ENCODE data around the gene SPAG16.

- TF ChIP-seq CTCF (IDR thresholded peaks at IDR 0.05) (no peak), POLR2A (IDR thresholded peaks at IDR 0.05) (no peak)
Observed at GRCh38 chr2:213561759-213562158, 277.5 kb downstream of the SPAG16 start.
